CD4-positive, alpha-beta T cell treated with Interleukin-17A for 1 hour (primary cell): ENCODE data around the gene NUB1.

Experiments used
- DNase-seq: peaks from one replicate; pipeline ENCODE4 v3.0.0-alpha.2; 2020

The NUB1 gene

DNA sequence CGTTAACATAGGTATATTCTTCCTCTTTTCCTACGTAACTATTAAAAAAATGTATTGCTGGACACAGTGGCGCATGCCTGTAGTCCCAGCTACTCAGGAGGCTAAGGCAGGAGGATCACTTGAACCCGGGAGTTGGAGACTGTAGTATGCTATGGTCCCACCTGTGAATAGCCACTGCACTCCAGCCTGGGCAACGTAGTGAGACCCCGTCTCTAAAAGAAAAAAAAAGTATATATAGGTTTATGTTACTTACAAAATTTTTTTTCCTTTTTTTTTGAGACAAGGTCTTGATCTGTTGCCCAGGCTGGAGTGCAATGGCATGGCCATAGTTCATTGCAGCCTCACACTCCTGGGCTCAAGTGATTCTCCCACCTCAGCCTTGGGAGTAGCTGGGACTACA, 5.6 kb downstream of the NUB1 start:
- DNase-seq = no peak

DNA sequence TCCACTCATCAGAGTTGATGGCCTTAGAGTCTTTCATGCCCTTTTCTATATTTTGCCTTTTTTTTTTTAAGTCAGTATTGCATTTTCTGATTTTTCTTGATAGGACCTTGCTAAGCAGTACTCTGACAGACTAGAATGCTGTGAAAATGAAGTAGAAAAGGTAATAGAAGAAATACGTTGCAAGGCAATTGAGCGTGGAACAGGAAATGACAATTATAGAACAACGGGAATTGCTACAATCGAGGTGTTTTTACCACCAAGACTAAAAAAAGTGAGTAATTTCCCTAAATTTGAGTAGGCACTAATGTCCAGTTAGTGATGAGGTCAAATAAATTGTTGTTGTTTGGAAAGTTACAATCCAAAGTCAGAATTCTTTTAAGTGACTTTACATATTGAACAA, 7.4 kb downstream of the NUB1 start:
- no peak for DNase-seq

DNA sequence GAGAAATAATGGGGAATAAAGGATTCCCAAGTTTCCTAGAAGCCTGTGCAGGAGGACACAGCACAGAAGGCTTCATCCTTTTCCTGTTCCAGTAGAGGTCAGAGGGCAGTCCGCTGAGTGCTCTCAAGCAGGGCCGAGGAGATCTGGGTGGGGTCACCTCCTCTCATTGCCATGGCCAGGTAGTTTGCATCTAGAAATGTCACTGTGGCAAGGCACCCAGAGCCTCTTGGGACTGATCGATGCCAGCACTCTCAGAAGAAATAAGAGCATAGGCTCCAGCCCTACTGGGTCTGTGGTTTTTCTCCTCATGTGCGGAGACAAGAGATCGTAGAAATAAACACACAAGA, 7.9 kb downstream of the NUB1 start:
- DNase-seq = no peak

DNA sequence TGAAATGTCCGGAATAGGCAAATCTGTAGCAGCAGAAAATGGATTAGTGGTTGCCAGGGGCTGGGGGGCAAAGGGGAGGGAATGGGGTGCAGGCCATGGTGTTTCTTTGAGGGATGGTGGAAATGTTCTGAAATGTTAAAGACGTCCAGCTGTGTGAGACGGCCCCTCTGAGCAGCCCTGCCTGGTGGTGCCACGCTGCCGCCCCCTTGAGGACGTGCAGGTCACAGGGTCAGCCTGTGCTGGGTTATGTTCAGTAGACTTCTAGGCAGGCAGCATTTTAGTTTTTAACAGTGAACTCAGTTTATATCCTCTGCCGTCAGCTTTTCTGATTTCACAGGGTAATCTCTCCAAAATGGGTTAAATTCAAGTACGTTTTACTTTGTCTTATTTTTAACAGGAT, 9.4 kb downstream of the NUB1 start:
- peak; percentile 46 for DNase-seq

DNA sequence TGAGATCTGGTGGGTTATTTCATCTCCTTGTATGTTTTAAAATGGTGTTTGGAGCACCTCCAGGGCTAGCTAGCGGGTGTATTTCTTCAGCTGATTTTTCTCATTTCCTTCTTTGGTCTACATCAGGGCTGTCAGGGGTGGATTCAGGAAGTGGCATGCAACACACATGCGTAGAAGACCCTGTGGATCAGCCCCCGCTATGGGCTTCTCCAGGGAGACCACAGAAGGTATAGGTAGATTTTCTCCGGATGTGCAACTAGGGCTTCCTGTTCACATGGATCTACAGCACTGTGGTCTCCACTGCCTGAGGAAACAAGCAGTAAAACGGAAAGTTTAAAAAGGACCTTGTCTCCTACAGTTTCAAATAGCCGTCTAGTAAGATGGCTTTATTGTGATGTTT, 10.4 kb downstream of the NUB1 start:
- peak; percentile 84 for DNase-seq

DNA sequence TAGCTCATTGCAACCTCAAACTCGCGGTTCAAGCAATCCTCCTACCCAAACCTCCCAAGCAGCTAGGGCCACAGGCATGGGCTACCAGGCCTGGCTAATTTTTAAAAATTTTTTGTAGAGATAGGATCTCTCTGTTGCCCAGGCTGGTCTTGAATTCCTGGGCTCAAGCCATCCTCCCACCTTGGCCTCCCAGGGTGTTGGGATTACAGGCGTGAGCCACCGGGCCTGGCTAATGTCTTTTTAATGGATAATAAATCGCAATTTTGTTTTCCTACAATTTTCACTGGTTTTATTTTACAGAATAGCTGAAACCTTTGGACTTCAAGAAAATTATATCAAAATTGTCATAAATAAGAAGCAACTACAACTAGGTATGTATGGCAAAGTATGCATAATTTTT, 10.9 kb downstream of the NUB1 start:
- no peak for DNase-seq

DNA sequence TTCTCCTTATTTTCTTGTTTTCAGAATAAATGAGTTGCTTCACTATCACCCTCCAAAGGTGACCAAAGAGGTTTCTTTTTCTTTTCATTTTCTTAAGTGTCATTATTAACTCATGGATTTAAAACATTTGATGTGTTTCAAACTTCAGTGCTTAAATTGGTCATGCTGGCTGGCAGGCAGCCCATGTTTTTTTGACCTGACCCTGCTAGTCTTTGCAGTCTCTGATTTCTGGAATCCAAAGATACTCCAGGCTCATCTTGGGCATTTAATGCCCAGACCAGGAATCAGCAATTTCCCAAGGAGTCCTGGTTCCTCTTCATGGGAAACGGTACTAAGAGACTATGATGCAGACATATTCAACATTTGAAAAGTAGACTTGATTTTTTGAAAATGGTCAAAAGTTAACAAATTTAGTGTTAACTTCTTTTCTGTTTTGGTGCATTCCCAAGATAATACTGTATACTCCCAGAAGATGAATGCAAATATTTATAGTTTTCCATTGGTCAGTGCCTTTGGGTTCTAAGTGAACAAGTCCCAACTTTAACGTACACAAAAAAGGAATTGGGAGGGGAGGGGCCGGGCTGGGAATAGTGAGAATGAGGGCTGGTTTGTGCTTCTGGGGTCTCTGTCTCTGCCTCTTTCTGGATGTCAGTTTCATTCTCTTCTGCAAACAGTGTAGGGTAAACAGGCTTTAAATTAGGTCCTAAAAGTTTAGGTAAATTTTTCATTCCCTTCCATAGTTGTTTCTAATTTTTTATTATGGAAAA, 19.8 kb downstream of the NUB1 start:
- no peak for DNase-seq

DNA sequence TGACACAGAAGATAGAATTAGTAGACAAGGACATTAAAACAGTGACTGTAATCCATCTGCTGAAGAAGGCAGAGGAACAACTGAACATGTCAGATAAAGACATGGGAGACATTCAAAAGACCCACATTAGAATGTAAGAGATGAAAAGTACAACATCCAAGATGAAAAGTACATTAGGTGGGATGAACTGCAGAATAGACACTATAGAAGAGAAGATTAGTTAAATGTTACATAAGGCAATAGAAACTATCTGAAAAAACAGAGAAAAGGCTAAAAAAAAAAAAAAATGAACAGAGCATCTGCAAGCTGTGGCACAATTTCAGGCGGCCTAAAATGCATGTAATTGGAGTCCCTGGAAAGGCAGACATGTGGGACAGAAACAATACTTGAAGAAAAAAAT, 21.6 kb downstream of the NUB1 start:
- no peak for DNase-seq

DNA sequence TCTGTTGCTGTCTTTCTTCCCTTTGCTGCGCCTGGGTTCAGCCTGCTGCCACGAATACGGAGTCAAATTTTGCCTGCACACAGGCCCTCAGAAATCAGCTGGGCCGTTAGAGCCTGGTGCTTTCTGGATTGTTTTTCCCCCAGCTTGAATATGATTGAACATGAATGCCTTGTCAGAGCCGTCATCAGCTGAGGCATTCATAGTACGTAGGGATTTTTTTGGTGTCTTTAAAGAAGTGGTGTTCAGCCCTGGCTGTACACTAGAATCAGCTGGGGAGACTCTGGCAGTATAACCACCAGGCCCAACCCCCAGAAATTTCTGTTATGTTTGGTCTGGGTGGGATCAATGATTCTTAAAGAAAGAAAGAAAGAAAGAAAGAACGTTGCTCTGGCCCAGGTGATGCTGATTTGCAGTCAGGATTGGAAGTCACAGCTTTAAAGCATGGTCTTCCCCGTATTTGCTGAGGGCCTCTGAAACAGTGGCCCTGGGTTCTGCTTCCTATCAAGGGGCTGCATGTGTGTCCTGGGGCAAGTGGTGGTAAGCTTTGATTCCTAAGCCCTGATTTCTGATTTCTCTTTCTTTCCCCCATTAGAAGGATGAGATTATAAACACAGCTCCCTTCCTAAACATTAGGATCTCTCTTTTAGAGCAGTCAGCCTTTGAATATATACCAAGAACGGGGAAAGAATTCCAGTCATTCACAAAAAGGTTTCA, 24.7 kb downstream of the NUB1 start:
- DNase-seq = no peak

DNA sequence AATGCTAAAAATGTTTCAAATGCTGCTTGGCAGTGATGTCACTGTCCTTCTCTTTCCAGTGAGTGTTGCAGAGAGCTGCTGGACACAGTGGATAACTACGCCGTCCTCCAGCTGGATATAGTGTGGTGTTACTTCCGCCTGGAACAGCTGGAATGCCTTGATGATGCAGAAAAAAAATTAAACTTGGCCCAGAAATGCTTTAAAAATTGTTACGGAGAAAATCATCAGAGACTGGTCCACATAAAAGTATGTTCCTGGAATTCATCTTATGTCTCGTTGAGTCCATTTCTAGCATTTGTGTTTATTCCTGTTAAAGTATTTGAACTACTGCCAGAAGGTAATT, 25.2 kb downstream of the NUB1 start:
- no peak for DNase-seq

DNA sequence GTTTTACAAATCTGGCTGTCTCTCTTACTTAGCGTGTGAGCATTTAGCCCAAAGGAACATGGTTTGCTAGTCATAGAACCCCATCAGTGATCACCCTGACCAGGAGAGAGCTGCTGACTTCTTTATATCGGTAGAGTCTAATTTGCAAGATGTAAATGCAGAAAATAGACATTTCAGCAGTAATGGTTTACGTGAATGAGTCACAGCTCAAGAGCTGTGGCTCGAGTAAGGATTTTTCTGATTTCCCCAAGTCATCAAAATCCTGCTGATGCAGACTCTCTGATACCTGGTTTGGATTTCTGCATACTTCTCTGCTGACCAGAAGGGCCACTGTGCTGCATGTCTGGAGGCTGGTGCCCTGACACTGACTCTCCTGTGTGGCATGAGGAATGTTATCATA, 25.7 kb downstream of the NUB1 start:
- no peak for DNase-seq

DNA sequence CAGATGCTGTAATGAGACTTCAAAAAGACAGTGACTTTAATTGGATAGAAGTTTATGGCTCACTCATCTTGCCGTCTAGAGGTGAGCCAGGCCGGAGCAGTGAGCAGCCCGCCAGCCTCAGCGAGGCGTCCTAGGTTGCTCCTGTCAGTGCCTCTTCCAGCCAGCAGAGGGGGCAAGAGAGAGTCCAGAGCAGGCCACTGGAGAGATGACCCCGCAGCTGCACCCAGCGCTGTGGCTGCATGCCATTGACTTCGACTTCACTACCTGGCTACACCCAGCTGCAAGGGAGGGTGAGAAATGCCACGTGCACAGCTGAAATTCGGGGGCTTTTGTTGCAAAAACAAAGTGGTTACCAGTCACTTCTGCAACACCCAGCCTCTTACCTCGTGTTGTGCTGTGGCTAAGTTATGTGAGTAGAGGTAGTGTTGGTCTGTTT, 26.5 kb downstream of the NUB1 start:
- DNase-seq = peak; percentile 84

DNA sequence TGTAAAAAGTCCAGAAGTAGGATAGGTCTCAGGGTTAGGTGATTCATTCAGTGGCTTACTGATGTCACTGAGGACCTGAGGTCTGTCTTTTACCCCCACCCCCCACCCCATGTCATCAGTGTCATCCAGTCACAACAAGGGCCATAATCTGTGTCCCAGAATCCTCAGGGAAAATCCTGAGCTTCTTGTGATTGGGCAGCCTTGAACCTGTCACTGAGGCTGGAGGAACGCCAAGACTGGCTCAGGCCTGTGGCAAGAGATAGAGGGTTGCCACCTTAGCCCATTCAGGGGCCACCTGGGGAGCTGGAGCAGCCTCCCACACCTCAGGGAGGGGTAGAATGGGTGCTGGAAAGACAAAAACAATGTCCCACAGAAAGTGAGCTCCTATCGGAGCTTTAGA, 29.7 kb downstream of the NUB1 start:
- DNase-seq = no peak

DNA sequence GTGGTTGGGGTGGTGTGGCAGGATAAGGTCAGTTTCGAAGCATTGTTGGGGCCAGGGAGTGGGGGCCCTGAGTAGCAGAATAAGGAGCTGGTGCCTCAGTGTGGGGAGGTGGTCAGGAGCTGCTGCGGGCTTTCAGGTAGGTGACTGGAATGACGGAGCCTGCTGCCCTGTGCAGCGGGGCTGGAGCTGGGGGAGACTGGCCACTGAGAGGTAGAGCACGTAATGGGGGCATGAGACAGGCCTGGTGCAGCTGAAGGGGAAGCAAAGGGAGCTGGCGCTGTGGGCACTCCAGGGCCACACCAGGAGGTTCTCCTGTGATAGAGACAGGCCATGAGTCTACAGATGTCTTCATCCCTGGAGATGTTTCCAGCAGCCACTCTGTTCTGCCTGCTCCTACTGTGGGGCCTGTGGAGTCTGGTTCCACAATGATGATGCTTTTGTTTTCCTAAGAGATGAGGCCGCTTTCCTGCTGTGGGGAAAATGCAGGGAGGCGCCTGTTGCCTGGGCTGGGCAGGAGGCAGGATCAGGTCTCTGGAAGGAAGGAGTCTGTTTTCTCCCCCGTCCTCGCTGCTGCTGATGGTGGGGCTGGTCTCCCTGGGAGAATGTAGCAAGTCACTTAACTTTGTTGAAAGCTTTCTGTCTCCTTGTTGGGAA, 31.1 kb downstream of the NUB1 start:
- no peak for DNase-seq

DNA sequence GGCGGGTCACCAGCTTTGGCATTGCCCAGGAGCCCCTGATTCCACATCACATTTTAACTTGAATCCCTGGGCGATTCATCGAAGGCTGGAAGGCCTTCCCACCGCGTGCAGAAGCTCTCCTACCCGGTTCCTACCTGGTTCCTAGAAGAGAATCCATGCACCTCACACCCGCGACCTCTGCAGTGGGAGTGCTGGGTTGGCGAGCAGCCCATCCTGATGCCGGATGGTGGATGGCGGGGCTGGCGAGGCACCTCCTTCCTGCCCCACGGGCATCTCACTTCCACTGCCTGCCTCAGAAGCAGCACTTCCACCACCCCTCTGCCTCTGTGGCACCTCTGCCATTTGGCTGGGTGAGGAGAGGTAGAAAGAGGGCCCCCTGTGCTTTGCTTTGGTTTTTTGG, 32.0 kb downstream of the NUB1 start:
- no peak for DNase-seq

DNA sequence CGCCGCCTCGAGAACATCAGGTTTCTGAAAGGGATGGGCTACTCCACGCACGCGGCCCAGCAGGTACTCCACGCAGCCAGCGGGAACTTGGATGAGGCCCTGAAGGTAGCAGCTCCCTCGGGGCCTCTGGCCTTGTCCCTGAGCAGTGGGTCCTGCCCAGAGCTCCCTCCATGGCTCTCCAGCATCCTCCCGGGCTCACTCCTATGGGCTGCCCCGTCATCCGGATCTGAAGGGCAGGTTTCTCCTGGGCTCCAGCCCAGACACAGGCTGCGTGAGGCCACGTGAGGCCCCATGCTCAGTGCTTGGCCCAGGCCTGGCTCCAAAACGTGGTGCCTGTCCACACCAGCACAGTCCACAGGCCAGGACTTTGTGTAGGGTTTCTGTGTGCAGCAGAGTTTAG, 32.5 kb downstream of the NUB1 start:
- DNase-seq = no peak

DNA sequence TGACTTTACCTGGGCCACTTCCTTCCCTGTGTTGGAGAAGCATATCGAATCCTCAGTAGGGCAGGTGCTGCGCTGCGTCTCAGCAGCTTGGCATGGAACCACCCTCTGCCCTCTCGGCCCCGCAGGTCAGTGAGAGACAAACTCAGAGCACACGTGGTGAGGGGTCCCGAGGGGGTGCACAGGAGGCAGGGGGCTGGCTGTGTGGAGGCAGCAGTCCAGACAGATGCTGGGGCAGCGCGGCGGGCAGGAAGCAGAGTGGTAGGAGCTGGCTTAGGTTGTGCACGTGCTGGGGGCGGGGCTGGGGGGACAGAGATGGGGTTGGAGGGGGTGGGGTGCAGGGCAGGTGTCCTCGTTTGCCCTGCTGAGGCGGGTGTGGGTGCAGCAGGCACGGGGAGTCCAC, 33.1 kb downstream of the NUB1 start:
- no peak for DNase-seq

DNA sequence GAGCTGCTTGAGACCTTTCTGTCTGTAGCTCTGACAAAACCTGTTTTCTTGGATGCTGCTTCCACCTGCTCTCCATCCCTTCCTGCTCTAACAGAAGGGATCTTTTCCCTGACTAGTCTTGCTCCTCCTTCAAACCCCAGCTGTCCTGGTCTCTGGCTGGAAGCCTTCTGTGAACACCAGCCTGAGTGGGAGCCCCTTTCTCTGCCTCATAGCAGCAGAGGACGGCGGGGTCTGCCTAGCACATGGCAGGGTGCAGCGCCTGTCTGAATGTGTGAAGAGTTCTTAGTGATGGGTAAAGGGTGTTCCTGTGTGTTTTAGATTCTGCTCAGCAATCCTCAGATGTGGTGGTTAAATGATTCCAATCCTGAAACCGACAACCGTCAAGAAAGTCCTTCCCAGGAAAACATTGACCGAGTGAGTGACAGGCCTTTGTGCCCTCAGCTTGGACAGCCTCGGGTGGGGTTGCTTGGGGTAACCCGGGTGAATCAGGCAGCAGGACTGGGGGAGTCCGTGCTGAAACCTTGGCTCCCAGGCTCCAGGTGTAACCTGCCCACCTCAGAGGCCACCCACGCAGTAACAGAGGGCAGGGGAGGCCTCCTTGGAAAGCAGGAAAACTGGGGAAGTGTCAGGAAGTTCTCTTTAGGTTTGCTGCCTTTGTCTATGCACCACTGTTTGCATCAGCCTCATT, 34.1 kb downstream of the NUB1 start:
- DNase-seq = no peak

DNA sequence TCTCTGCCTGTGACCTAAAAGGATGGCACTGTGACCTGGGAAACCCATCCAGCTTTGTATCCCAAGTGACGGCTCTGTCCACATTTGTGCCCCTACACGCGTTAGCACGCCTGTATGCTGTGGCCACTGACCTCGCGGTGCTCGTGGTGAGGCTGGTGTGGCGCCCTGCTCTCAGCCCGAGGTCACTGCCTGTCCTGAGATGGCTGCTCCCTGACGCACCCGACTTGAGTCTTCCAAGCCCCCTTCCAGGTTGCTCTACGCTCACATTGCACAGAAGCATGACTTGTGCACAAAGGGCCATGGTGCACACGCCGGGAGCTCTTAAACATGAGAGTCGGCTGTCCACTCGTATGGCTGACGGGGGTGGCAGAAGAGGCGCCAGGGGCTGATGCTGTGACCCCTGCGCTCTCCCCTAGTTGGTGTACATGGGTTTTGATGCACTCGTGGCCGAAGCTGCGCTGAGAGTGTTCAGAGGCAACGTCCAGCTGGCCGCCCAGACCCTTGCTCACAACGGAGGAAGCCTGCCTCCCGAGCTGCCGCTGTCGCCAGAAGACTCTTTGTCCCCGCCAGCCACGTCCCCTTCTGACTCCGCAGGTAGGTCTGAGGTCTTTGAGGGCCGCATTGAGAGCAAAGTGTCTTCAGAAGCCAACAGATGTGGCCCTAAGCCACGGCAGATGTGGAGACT, 34.7 kb downstream of the NUB1 start:
- DNase-seq = no peak

DNA sequence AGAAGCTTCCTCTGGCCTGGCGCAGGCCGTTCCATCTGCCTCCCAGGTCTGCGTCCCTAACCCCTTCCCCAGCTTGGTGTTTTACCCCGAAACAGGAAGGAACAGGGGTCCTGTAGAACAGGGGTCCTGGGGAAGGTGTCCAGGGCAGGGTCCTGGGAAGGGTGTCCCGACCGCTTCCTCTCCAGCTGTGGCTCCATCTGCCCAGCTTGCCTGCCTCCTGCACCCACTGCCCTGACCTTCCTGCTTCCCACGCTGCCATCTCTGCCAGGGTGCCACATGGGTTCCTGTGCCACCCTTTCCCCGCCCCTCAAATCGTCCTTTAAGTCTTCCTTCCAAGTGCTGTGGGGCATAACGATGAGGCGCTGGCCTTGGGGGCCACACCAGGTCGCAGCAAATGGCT, 35.8 kb downstream of the NUB1 start:
- no peak for DNase-seq

DNA sequence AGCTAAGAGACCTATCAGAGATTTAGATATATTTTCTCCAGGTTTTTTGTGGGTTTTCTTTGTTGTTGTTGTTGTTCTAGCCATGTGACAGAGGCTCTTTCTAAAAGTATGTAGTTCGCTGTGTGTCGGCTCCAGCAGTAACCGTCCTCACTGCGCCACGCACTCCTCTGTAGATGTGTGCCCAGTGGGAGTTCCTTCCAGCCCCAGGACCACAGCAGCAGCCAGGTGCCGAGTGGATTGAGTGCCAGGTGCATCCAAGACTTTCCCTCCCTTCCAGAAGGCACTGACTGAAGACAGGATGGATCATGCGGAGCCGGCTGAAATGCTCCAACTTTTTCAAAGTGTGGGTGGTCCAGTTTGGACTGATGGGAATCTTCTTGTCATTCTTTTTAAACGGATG, 36.4 kb downstream of the NUB1 start:
- no peak for DNase-seq

DNA sequence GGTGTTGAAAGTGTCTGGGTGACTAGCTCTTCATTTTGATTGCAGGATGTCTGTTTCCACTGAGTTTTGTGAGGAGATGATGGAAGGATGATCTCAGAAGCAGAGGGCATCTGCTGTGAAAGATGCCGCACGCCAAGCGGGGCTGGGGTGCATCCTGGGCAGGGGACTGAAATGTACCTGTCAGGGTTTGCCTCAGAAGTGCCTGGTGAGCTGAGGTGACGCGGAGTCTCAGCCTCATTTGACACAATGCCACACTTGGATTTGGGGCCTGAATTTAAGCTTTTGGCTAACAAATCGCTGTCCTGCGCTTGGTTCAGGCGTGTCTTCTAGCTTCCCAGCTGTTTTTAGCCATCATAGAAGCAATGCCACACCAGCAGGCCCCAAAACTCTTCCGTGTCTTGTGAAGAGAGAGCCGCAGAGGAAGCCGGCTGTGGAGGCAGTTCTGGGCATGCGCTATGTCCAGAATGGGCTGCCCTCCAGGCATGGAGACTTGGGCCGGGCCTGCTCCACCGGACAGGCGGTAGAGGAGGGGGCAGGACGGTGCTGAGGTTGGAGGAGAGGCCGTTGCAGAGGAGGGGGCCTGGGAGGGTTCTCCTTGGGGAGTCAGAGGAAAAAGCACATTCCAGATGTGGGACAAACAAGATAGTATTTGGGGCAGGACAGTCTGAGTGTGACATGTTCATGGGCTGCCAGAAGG, 37.0 kb downstream of the NUB1 start:
- DNase-seq = no peak

DNA sequence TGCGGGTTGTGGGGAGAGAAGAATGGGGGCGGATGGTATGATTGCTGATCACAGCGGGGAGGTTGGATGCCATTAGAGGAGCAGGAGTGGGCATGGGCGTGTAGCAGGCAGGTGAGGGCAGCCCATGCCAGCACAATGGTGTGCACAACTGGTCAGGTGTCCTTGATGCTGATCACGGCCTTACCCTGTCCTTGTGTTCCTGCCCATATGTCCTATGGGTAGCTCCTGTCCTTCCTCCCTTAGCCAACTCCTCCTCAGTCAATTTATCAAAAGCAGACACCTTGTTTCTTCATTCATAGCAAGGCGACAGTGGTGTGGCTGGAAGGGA, 37.5 kb downstream of the NUB1 start:
- DNase-seq = no peak
